ENCODE measurements around the gene RTN4R. TPM values are rescaled to one million over a fixed set of nuclear protein-coding genes. Genes with fewer than 3 reads are reported as not detected.
"Not testable (repeated sequence)": the region's sequence is repeated elsewhere in the genome, so short reads cannot be mapped to it uniquely, and the experiment has no call there.

Gene RTN4R
- polyA plus RNA-seq, 1 of the 3 experiments (the other 2 are of a cell fraction) = 0.23 TPM

DNA sequence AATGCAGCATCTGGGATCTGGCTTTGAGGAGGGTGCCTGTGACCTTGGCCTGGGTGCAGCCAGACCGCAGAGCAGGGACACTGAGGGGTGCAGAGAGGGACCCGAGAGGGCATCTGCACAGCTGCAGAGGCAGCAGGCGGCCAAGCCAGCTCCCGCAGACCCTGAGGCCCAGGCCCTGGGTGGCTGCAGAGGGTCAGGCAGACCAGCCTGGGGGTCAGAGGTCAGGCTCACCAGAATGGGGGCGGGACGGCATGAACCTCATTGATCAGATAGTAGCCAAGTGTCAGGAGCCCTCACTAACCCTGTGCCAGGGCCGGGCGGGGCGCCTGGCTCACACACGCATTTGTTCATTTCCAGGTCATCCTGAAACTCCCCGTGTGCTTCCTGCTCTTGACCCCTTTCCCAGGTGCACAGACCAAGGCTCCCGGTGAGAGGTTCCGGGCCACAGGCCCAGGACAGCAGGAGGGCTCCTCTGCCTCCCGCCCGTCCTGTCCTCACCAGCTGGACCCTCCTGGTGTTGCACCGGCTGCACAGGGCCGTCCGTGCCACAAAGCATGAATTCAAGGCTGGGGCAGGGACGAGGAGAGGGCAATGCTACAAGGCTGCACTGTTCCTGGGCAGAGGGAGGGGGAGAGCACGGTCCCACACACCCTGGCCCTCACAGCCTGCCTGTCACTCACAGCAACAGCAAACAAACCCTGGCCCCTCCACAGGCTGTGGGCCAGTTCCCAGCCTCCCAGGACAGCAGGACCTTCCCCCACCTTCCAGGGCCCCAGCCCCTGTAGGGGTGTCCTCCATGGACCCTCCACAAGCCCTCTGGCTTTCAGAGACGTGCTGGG lies 3.3 kb downstream of the RTN4R start:
- Histone ChIP-seq H3K4me2 (no peak overlapping the region), H3F3A (replicated peaks; ENCODE audit: insufficient read depth) (no peaks in the 10 kb centered on the region), H3K4me1 (ENCODE audit: control insufficient read depth in 1 of 2, insufficient read depth in 2 of 2, low read depth in 1 of 2, low read length in 1 of 2) (peaks cover 0 to 10% of the 10 kb centered on the region in 2 experiments; a peak in 1 of 4 replicates), H3K9me3 (no peaks in the 10 kb centered on the region), H3K79me2 (ENCODE audit: insufficient read depth) (no peaks in the 10 kb centered on the region), H3K9ac (no peak overlapping the region), H3K27ac (ENCODE audit: low read depth in 2 of 2, low read length in 1 of 2) (no peak overlapping the region), H3K4me3 (ENCODE audit: low read depth in 2 of 2, low read length in 1 of 2) (no peak overlapping the region), H3K36me3 (replicated peaks in 1 of 2; ENCODE audit: control insufficient read depth in 1 of 2, insufficient read depth in 2 of 2, low read length in 1 of 2) (no peaks in the 10 kb centered on the region), H3K9me2 (no peaks in the 10 kb centered on the region), H4K20me1 (ENCODE audit: insufficient read depth) (no peaks in the 10 kb centered on the region), H3K27me3 (ENCODE audit: insufficient read depth) (no peaks in the 10 kb centered on the region), H2AFZ (ENCODE audit: low read depth) (no peak overlapping the region)
- DNase-seq = no peak
- no peak for TF ChIP-seq FOXM1 (IDR thresholded peaks at IDR 0.05; ENCODE audit: low read depth)
- no peak for TF ChIP-seq TAF1 (IDR thresholded peaks at IDR 0.05; ENCODE audit: borderline replicate concordance, low read depth, low read length)
- TF ChIP-seq, protein P1, sequence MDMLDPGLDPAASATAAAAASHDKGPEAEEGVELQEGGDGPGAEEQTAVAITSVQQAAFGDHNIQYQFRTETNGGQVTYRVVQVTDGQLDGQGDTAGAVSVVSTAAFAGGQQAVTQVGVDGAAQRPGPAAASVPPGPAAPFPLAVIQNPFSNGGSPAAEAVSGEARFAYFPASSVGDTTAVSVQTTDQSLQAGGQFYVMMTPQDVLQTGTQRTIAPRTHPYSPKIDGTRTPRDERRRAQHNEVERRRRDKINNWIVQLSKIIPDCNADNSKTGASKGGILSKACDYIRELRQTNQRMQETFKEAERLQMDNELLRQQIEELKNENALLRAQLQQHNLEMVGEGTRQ (IDR thresholded peaks at IDR 0.05; ENCODE audit: borderline replicate concordance, low read depth, low read length) = no peak
- TF ChIP-seq JUND (IDR thresholded peaks at IDR 0.05) = no peak
- TF ChIP-seq POLR2AphosphoS5 (IDR thresholded peaks at IDR 0.05; ENCODE audit: low read depth, low read length) = no peak
- no peak for TF ChIP-seq FOSL2 (IDR thresholded peaks at IDR 0.05; ENCODE audit: borderline replicate concordance, low read depth)
- TF ChIP-seq EP300 (IDR thresholded peaks at IDR 0.05; ENCODE audit: borderline replicate concordance in 1 of 2, low read depth in 1 of 2, low read length in 1 of 2) = no peak
- TF ChIP-seq YY1 (IDR thresholded peaks at IDR 0.05; ENCODE audit: low read depth) = no peak
- no peak for TF ChIP-seq CHD2 (IDR thresholded peaks at IDR 0.05; ENCODE audit: low read length, partially characterized antibody)
- no peak for TF ChIP-seq RXRA (IDR thresholded peaks at IDR 0.05; ENCODE audit: borderline replicate concordance, low read depth)
- no peak for TF ChIP-seq TCF12 (IDR thresholded peaks at IDR 0.05)
- no peak for TF ChIP-seq ELF1 (IDR thresholded peaks at IDR 0.05)
- no peak for TF ChIP-seq NFIC (IDR thresholded peaks at IDR 0.05; ENCODE audit: borderline replicate concordance)
- TF ChIP-seq FOXJ3 (CRISPR knock-in tag; IDR thresholded peaks at IDR 0.05) = no peak
- CTCF ChIA-PET = interaction anchor here (0.7 to 1.7 kb wide), 2 partner anchors 26 to 108 kb away, joined by 4 read pairs; no protein-coding TSS in a partner anchor
- POLR2A ChIA-PET = no interaction called here
- 78% methylated on average over 13 of the region's 21 CpGs for WGBS (ENCODE audit: low lambda C conversion rate)

DNA sequence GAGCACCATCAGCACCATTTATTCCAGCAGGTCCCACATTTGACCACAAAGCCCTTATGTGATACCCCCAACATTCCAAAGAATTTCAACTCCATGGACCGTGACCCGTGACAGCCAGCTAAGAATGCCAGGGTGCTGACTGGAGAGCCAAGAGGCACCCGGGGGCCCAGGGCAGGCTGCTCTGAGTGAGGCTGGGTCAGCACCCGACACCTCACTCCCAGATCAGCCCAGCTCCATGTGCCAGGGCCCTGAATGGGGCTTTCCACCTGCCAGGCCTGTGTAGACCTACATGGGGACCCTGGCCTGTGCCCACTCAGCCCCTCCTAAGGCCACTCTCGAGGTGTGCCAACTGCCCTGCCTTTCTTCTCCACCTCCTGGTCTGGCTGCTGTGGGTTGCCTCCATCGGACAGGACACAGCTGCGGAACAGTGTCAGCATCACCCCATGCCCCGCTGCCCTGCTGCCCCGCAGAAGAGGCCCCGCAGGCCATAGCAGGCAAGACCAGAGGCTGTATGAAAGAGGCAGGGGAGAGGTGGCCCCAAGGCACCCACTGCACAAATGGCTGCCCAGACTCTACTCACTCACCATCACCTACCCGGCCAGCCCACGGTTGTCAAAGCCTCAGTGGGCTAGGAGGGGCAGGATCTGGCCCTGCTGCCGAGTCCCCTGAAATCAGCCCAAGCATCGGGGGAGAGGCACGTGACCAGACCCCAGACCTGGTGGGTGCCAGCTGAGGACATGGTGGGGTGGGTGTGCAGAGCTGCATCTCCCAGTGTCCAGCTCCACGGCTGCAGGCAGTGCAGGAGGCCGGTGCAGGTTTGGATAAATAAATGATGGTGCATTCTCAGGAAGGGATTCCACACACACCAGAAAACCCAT lies 4.5 kb downstream of the RTN4R start:
- H3K4me1 ChIP-seq (ENCODE audit: control insufficient read depth in 1 of 2, insufficient read depth in 2 of 2, low read depth in 1 of 2, low read length in 1 of 2); H3K4me2 ChIP-seq; H3K27me3 ChIP-seq (ENCODE audit: insufficient read depth); H3K79me2 ChIP-seq (ENCODE audit: insufficient read depth); H3K36me3 ChIP-seq (replicated peaks in 1 of 2; ENCODE audit: control insufficient read depth in 1 of 2, insufficient read depth in 2 of 2, low read length in 1 of 2); H2AFZ ChIP-seq (ENCODE audit: low read depth); H3K27ac ChIP-seq (ENCODE audit: low read depth in 2 of 2, low read length in 1 of 2); H3K9ac ChIP-seq; POLR2A ChIA-PET; H4K20me1 ChIP-seq (ENCODE audit: insufficient read depth); H3F3A ChIP-seq (replicated peaks; ENCODE audit: insufficient read depth); H3K9me2 ChIP-seq; H3K9me3 ChIP-seq; DNase-seq; H3K4me3 ChIP-seq (ENCODE audit: low read depth in 2 of 2, low read length in 1 of 2): not testable (repeated sequence)
- CTCF ChIA-PET = interaction anchor here (0.7 to 1.9 kb wide), 3 partner anchors 25 to 107 kb away, joined by 4 read pairs; no protein-coding TSS in a partner anchor
- 70% methylated on average over 10 of the region's 17 CpGs for WGBS (ENCODE audit: low lambda C conversion rate)
